HT-29 (cell line): Measurements from ENCODE around the gene ADGRA1. TPM values are rescaled to one million over a fixed set of nuclear protein-coding genes. Genes with fewer than 3 reads are reported as not detected.
"Not testable (repeated sequence)": the region's sequence is repeated elsewhere in the genome, so short reads cannot be mapped to it uniquely, and the experiment has no call there.

Experiments used
- DNase-seq: peaks from one replicate; pipeline ENCODE4 v3.0.0-alpha.2; 2015; ENCODE audit warnings: low spot score
- total RNA-seq: library from RNA; depleted of rRNA; stranded (reverse); fragments of >200 nt; shearing (Covaris generic); gene quantifications from 2 replicates; pipeline ENCODE4 v1.2.3, GENCODE V29; 2014

The ADGRA1 gene
- total RNA-seq, 1 experiment from 2014 or later, result not detected

DNA sequence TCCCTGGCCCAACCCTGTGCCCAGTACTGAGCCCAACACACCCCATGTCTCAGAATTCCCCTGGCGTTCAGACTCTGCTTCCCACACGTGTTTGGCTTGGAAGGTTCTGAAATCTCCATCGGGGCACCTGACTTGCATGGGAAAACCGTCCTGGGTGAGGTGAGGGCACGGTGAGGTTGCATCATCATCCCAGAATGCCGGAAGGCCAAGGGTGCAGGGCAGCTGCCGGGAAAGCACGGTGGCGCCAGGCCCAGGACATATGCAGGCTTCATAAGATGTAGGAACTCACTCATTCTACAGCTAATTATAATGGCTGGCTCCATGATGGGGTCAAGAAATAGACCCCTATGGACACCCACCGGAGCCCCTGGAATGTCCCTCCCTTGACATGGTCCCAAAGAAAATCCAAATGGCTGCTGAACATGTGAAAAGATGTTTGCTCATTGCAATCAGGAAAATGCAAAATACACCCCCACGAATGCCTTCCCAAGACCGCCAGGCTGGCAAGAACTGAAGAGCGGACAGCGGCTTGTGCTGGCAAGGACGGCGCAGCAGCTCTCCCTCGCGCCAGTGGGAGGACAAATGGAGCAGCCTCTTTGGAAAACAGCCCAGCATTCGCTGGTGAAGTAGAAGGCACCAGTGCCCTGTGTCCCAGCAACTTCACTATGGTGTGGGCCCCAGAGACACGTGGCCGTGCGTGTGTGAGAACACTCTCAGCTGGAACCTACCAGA is 74.6 kb downstream of the ADGRA1 start:
- no peak for DNase-seq

DNA sequence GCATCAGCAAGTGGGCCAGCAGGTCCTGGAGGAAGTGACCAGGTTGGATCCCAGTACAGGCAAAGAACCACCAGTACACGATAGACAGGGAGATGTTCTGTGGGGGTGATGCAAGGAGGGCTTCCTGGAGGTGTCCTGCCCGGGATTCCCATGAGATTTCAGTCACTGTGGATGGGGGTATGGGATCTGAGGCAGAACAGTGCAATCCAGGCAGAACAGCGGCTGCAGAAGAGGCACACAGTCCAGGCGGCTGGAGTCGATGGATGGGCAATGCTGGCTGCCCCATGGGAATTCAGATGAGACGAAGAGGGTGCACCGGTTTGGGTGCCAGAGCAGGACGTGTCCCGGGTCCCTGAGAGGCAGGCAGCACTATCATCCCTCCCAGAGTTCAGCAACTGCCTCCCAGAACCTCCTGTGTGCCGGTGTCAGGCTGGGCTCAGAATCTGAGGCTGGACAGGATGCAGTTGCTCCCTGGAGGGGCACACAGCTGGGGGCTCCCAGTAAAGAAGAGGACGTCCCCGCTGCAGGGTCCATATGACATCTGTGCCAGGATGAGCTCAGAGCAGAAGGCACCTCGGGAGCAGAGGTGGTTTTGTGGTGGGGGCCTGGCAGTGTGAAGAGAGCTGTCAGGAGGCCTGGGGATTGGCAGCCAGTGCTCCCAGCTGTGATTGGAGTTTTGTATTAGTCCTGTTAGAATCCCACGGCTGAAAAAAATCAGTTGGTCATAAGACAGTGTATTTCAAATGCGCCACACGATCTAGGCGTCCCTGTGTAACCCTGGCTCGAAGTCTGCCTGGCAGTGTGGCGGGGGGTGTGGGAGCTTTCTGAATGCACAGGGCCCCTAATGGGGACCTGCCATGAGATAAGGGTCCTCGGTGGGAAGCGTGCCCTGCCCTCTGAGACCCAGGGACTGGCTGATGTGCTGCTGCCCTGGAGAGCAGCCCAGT is 75.5 kb downstream of the ADGRA1 start:
- DNase-seq, result no peak

DNA sequence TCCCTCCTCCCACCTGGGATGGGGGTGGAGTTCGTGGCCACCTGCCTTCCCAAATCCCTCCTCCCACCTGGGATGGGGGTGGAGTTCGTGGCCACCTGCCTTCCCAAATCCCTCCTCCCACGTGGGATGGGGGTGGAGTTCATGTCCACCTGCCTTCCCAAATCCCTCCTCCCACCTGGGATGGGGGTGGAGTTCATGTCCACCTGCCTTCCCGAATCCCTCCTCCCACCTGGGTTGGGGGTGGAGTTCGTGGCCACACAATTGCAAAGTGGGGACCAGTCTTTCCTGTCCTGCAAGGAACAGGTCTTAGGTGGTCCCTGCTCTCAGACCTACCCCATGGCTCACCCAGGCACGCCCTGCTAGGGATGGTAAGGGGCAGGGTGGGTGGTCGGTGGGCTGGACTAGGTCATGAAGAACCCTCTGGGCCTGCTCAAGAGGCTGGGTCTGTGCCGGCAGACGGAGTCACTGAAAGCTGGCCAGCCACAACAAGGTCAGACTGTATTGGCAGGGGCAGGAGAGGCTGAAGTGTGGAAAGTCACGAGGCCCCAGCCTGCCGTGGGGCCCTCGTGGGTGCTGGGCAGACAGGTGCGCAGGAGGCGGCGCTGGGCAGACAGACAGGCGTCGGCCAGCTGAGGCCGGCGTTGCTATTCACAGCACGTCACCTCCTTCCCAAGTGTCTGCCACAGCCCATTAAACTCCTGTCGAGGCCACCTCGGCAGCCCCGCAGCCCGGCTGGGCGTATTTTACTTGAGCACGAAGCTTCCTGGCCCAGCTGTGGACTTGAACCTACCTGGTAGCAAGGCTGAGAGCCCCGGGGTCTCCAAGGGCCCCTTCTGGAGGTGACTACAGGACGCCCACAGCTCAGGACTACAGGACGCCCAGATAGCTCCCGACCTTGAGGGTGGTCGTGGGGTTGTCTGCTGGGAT is 76.4 kb downstream of the ADGRA1 start:
- DNase-seq, result no peak

DNA sequence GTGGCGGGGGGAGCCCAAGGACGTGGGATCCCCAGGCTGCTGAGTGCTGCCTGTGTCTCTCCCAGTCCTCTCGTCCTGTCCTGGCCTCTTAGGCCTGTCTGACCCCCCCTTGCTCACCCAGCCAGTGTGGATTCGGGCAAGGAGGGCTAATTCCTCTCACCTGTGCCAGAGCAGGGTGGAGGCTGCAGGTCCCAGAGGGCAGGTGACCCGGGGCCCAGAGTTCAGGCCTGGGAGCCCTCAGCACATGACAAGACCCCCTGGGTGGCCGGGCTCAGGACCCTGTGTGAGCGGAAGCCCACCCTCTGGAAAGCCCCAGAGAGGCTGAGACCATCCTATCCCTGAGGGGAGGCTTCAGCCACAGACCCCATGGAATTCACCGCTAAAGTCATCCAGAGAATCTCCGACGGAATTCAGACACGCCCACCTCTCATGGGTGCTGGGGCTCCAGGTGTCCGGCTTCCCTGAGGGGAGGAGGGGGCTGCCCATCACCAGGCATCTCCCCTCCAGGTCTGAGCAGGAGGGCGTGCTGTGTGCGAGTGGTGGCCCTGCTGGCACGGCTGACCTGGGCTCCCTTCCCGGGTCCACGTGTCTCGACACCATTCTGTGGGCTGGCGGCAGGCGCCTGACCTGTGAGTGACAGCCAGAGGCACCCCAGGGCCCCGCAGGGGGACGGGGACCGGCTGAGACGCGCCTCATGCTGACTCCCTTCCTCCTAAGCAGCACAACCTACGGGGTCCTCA is 77.3 kb downstream of the ADGRA1 start:
- DNase-seq, result no peak

DNA sequence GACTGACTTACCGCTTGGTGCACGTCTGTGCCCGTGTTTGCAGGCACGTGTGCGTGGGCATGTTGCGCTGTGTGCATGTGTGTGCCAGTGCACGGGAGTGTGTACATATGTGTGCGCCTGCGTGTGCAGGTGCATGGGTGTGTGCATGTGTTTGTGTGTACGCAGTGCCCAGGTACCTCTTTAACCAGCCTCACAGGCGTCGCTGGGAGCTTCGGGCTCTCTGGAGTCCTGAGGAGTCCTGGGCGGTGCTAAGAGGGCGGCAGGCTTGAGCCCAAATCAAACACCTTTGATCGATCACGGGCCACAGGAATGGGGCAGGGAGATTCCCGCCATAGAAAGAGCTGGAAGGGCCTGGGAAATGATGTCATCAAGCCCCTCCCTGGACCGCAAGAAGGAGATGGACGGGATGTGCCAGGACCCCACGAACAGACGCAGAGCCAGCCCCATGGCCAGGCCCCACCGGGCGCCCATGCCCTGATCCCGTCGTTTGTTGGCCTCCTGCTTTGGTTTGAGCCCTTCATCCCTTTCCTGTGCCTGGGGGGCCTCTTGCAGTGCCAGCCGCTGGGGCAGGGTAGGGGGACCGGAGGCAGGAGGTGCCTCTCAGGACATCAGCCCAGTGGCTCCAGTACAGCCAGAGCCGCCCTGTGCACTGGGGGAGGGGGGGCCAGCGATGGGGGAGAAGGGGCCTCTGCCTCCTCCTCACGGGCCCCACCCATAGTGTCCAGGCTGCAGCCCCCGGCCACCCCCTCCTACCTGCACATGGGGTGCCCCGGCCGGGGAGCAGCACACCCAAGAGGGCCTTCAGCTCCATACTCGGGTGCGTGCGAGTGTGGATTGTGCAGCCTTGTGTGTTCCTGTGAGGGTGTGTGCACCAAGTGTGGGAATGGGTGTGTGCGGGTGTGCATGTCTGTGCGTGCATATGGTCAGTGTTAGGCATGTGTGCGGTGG is 78.1 kb downstream of the ADGRA1 start:
- DNase-seq, result no peak

DNA sequence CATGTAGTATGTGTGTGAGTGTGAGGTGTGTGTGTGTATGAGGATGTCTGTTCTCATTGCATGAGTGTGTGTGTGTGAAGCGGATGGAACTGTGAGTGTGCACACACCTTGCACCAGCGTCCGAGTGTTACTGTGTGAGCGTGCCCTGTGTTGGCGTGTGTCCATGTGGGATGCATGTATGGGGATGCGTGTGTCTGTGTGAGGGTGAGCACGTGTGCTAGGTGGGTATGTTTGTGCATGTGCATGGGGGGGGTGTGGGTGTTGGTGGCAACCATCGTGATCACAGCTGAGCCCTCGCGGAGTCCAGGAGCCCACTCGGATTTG is 78.7 kb downstream of the ADGRA1 start:
- DNase-seq, result no peak

DNA sequence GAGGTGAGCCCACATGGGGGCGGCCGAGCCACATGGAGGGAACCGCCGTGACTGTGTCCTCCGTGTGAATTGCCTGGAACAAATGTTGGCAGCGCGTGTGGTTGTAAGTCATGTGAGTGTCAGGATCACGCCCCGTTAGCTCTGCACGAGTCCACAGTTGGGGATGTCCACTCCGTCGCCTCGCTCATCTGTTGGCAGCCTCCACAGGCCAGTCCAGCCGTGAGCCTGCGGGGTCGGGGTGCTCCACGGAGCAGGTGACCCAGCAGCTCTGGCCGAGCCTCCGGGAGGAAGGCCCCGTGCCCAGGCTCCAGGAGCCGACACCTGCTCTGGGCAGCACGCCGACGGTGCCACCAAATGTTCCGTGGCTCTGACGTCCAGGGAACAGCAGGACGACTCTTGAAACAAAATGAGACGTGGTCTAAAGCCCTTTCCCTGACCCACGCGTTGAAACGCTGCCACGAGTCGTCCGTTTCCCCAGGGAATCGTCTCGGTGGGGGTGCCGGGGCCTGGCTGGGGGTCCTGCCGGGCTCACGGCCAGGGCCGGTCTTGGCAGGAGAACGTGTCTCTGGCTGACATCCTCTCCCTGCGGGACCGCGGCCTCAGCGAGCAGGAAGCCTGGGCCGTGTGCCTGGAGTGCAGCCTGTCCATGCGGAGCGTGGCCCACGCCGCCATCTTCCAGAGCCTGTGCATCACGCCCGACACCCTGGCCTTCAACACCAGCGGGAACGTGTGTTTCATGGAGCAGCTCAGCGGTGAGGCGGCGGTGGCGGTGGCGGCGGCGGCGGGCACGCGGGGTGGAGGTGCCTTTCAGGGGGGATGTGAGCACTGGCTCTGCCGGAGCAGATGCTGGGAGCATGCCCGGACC is 79.3 kb downstream of the ADGRA1 start:
- DNase-seq, result no peak

DNA sequence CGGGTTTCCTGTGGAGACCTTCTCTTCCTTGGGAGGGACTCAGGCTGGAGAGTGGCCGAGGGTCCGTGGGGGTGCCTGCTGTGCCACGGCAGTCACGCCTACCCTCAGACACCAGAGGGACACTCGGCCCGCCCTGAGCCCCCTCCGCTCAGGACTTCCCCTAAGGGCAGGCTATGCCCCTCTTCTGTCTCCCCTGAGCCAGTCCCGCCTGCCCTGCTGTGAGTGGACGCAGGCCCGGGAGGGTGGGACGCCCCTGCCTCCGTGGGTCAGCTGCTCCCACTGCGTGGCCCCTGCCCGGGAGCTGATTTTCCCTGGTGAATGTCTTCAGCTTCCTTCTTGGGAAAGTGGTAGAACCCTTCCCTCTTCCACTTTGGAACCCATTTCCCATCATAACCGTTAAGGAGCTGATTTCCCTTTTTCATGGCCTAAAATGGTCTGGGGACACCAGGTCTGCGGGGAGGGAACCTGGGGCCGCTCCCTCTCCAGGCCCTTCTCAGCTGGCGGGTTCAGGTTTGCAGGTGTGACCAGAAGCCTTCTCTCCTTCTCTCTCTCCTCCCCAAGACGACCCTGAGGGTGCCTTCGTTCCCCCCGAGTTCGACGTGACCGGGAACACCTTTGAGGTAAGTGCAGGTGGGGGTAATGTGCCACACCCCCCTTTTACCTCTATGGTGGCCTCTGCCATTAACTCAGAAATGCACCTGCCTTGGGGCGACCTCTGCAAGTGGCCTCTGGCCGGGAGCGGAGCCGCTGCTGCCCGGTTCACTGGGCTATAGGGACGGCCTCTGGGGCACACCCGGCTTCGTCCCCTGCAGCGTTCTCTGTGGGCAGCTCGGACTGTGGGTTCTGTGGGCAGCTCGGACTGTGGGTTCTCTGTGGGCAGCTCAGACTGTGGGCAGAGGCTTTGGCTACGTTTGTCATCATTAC is 80.2 kb downstream of the ADGRA1 start:
- no peak for DNase-seq

DNA sequence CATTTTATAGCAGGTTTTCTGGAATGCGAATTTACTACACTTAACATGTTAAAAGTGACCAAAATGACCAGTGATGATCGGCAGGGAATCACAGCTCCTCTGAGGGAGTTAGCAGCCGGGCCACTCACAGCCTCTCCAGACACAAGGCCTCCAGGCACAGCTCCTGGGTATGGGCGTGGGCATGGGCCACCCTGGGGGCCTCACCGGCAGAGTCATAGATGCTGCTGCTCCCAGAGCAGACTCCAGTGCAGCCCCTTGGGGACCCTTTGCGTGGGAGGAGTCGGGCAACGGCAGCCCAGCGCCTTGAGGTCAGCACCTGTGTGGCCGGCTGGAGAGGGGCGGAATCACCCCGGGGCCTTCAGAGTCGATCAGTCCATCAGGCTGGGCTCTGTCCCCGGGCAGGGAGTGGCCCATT is 80.9 kb downstream of the ADGRA1 start:
- DNase-seq, result no peak

DNA sequence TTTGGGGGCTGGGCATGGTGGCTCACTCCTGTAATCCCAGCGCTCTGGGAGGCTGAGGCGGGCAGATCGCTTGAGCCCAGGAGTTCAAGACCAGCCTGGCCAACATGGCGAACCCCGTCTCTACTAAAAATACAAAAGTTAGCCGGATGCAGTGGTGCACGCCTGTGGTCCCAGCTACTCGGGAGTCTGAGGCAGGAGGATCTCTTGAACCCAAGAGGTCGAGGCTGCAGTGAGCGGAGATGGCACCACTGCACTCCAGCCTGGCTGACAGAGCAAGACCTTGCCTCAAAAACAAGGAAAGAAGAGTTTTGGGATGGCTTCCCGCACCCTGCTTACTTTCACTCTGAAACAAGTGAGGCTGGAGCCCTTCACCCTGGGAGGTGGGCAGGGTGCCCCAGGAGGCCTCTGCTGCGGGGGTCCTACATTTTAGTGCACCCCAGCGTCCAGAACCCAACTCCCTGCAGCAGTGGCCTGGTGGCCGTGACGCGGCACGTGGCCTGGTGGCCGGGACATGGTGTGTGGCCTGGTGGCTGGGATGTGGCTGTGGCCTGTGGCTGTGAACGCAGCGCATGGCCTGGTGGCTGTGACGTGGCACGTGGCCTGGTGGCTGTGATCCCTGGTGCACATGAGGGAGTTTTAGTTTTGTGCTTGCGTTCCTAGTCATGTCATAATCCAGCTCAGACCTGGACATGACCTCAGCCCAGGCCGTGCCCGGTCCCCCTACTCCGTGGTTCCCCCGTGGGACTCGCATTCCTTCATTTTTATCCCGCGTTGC is 81.6 kb downstream of the ADGRA1 start:
- no peak for DNase-seq

DNA sequence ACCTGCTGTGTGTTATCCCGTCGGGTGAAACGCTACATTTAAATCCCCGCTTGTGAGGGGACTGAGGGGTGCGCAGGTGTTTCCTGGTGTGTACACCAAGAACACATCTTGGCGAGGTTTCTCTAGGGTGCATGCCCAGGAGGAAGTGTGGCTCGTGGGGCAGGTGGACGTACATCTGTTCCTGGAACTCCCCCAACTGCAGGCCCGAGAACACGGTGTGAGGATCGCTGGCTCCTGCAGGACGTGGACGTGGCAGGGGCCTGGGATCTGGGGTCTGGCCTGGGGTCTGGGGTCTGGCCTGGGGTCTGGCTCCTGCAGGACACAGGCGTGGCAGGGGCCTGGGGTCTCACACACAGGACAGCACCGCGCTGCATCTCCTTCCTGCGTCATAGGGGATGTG is 82.4 kb downstream of the ADGRA1 start:
- DNase-seq, result no peak

DNA sequence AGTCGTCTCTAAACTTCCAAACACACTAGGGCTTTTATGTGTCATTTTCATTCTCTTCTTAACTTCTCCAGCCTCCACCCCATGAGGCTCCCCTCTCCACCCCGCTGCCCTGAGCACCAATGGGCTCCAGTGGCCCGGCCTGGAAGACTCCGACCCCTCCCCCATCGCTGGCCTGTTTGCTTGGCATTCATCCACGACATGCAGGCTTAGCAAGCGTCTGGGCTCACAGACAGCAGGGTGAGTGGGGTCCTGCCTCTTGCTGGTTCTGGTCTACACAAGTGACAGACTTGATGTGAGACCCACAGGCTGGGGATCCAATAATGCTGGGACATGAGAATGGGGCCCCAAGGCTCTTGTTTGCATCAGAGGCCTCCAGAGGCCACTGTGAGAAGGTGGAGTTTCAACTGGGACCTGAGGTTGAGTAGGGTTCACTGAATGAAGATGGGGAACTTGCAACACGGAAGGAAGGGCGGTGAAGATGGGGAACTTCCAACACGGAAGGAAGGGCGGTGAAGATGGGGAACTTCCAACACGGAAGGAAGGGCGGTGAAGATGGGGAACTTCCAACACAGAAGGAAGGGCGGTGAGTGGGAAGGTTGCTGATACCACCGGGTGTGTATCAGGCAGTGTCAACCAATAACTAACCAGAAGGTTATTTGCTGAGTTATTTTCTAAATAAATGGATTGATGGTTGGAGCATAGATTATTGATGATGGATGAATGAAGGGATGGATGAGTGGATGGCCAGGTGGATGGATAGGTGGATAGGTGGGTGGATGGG is 86.3 kb downstream of the ADGRA1 start:
- DNase-seq, result no peak

DNA sequence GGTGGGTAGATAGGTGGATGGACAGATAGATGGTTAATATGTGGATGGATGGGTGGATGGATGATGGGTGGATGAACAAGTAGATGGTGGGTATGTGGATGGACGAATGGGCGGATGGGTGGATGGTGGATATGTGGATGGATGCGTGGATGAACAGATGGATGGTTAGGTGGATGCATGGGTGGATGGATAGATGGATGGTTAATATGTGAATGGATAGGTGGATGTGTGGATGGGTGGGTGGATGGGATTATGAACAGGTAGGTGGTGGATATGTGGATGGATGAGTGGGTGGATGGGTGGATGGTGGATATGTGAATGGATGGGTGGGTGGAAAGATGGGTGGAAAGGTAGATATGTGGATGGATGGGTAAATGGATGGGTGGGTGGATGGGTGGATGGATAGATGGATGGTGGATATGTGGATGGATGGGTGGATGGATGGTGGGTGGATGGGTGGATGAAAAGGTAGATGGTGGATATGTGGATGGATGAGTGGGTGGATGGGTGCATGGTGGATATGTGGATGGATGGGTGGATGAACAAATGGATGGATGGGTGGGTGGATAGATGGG is 87.1 kb downstream of the ADGRA1 start:
- DNase-seq, result no peak

DNA sequence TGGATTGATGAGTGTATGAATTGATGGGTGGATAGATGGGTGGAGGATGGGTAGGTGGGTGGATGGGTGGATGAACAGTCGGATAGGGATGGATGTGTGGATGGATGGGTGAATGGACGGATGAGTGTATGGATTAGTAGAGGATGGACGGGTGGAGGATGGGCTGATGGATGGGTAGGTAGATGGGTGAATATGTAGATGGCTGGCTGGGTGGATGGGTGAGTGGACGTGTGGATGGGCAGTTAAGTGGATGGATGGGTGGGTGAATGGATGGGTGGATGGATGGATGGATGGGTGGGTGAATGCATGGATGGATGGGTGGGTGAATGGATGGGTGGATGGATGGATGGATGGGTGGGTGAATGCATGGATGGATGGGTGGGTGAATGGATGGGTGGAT is 87.9 kb downstream of the ADGRA1 start:
- not testable (repeated sequence) for DNase-seq

DNA sequence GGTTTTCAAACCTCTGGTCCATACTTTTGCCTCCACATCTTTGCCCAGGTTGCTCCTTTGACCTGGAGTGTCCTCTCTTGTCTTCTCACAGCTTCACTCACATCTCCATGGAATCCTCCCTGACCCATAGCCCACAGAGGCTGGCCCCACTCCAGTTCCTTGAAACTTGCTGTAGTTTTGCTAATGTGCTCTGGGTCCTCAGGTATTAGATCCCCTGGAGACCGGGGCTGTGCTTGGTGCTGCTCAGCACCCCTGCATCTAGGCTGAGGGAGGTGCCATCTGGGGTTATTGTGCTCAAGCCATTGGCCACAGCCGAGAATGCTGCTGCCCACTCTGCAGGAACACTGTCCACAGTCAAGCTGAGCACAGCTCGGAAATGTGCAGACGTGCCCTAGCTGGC is 88.8 kb downstream of the ADGRA1 start:
- no peak for DNase-seq
